GM23338 (cell line): ENCODE data around the gene PHC2. TPM values are rescaled to one million over a fixed set of nuclear protein-coding genes. Genes with fewer than 3 reads are reported as not detected.

Experiments used
- ATAC-seq: fragments of 200-7000 bp; cut with Tn5 transposase; 3 replicates; pipeline ENCODE4 v1.9.1; 2020
- DNase-seq: peaks from one replicate; pipeline ENCODE4 v3.0.0-alpha.2; 2015; ENCODE audit warnings: low spot score
- H2AFZ ChIP-seq: fragments of 200-600 bp; sonication (generic); 2 replicates; pipeline ENCODE4 v1.8.0; 2016; ENCODE audit warnings: antibody characterized with exemption, mild to moderate bottlenecking, moderate library complexity
- H3F3A ChIP-seq: fragments of 200-600 bp; sonication (generic); replicated peaks from 2 replicates; pipeline ENCODE4 v1.8.0; 2017; ENCODE audit warnings: antibody characterized with exemption, mixed run types, low read depth
- H3K27ac ChIP-seq: fragments of 200-600 bp; sonication (generic); 2 replicates; pipeline ENCODE4 v1.6.1; 2016; ENCODE audit warnings: low read depth
- H3K27me3 ChIP-seq: fragments of 200-600 bp; sonication (generic); 2 replicates; pipeline ENCODE4 v1.8.0; 2016; ENCODE audit warnings: mild to moderate bottlenecking, mixed run types, moderate library complexity; ENCODE audit not compliant: insufficient read depth
- H3K36me3 ChIP-seq: fragments of 200-600 bp; sonication (generic); 2 replicates; pipeline ENCODE4 v1.8.0; 2016; ENCODE audit warnings: mild to moderate bottlenecking; ENCODE audit not compliant: insufficient read depth
- H3K4me1 ChIP-seq: fragments of 200-600 bp; sonication (generic); 2 replicates; pipeline ENCODE4 v1.8.0; 2016; ENCODE audit warnings: mild to moderate bottlenecking, moderate library complexity; ENCODE audit not compliant: insufficient read depth
- H3K4me2 ChIP-seq: fragments of 200-600 bp; sonication (generic); 2 replicates; pipeline ENCODE4 v1.7.1; 2017; ENCODE audit warnings: mixed run types
- H3K4me3 ChIP-seq: fragments of 200-600 bp; sonication (generic); 2 replicates; pipeline ENCODE4 v1.6.1; 2016; ENCODE audit warnings: mixed run types
- H3K79me2 ChIP-seq: fragments of 200-600 bp; sonication (generic); replicated peaks from 2 replicates; pipeline ENCODE4 v1.8.0; 2017; ENCODE audit warnings: mild to moderate bottlenecking; ENCODE audit not compliant: insufficient read depth
- H3K9me2 ChIP-seq: fragments of 200-600 bp; sonication (generic); 2 replicates; pipeline ENCODE4 v1.8.0; 2017; ENCODE audit not compliant: insufficient read depth
- H4K20me1 ChIP-seq: fragments of 200-600 bp; sonication (generic); replicated peaks from 2 replicates; pipeline ENCODE4 v1.8.0; 2017; ENCODE audit warnings: mild to moderate bottlenecking; ENCODE audit not compliant: insufficient read depth
- H3K27ac Mint-ChIP-seq: 2 replicates; pipeline ENCODE4 v1.8.0; 2020; ENCODE audit warnings: inconsistent platforms, mild to moderate bottlenecking, moderate library complexity, mixed read lengths
- H3K27me3 Mint-ChIP-seq: 3 replicates; pipeline ENCODE4 v1.8.0; 2022; ENCODE audit warnings: low read depth, mild to moderate bottlenecking, moderate library complexity, mixed read lengths, inconsistent platforms; ENCODE audit not compliant: insufficient read depth, poor library complexity
- H3K36me3 Mint-ChIP-seq: 3 replicates; pipeline ENCODE4 v1.8.0; 2021; ENCODE audit warnings: low read depth, mild to moderate bottlenecking, inconsistent platforms, moderate library complexity, mixed read lengths
- H3K4me1 Mint-ChIP-seq: 3 replicates; pipeline ENCODE4 v1.8.0; 2020; ENCODE audit warnings: mild to moderate bottlenecking, inconsistent platforms, mixed read lengths
- H3K4me3 Mint-ChIP-seq: 3 replicates; pipeline ENCODE4 v1.8.0; 2021; ENCODE audit warnings: moderate library complexity, mild to moderate bottlenecking, inconsistent platforms, mixed read lengths
- H3K9me3 Mint-ChIP-seq: 3 replicates; pipeline ENCODE4 v1.8.0; 2020; ENCODE audit warnings: moderate library complexity, mild to moderate bottlenecking, inconsistent platforms, mixed read lengths
- CREB1 ChIP-seq: fragments of 250-450 bp; sonication (Bioruptor Pico); IDR thresholded peaks from 2 replicates; pipeline ENCODE4 v1.5.0; 2020; ENCODE audit warnings: low read depth, mild to moderate bottlenecking, moderate library complexity
- EZH2 ChIP-seq: fragments of 200-600 bp; sonication (generic); IDR thresholded peaks from one replicate; pipeline ENCODE4 v1.8.0; 2017; ENCODE audit warnings: antibody characterized with exemption, mild to moderate bottlenecking, low read depth; ENCODE audit not compliant: unreplicated experiment
- EZH2phosphoT487 ChIP-seq: fragments of 200-600 bp; sonication (generic); IDR thresholded peaks from one replicate; pipeline ENCODE4 v1.8.1; 2018; ENCODE audit warnings: antibody characterized with exemption; ENCODE audit not compliant: unreplicated experiment
- JUNB ChIP-seq: IDR thresholded peaks from one replicate; pipeline ENCODE4 v1.6.1; 2016; ENCODE audit warnings: antibody characterized with exemption; ENCODE audit not compliant: unreplicated experiment
- NANOG ChIP-seq: IDR thresholded peaks from 2 replicates; pipeline ENCODE4 v1.6.1; 2016; ENCODE audit warnings: antibody characterized with exemption, borderline replicate concordance
- POLR2AphosphoS5 ChIP-seq: IDR thresholded peaks from 2 replicates; pipeline ENCODE4 v1.6.1; 2016; ENCODE audit warnings: antibody characterized with exemption, low read depth
- STAT1 ChIP-seq: IDR thresholded peaks from one replicate; pipeline ENCODE4 v1.6.1; 2016; ENCODE audit warnings: antibody characterized with exemption; ENCODE audit not compliant: unreplicated experiment
- ZNF114 ChIP-seq: fragments of 250-450 bp; sonication (Bioruptor Pico); IDR thresholded peaks from 2 replicates; pipeline ENCODE4 v1.5.0; 2020; ENCODE audit warnings: mild to moderate bottlenecking, moderate library complexity
- ZNF331 ChIP-seq: fragments of 250-450 bp; sonication (Bioruptor Pico); IDR thresholded peaks from 2 replicates; pipeline ENCODE4 v1.5.0; 2020; ENCODE audit warnings: low read depth, mild to moderate bottlenecking, moderate library complexity
- polyA plus RNA-seq: library from polyadenylated mRNA; unstranded; fragments of >200 nt; fragmentation: Nextera tagmentation; extraction: Ambion mirVana; gene quantifications from 2 replicates; pipeline ENCODE4 v1.2.1, GENCODE V29; 2016
- total RNA-seq: library from RNA; depleted of rRNA; stranded (reverse); fragments of >200 nt; shearing (Covaris generic); gene quantifications from 2 replicates; pipeline ENCODE4 v1.2.3, GENCODE V29; 2014
- TF ChIP-seq, protein P1 (sequence below): IDR thresholded peaks from one replicate; pipeline ENCODE4 v1.6.1; 2018; ENCODE audit warnings: antibody characterized with exemption; ENCODE audit not compliant: unreplicated experiment
- TF ChIP-seq, protein P2 (sequence below), 2 experiments: fragments of 200-600 bp in 1 of 2; sonication (generic) in 1 of 2; conservative IDR thresholded peaks; 2 replicates each; pipeline versions ENCODE4 v1.5.1 to v1.6.1; 2016 to 2017; ENCODE audit warnings: antibody characterized with exemption in 2 of 2, low read depth in 2 of 2, mild to moderate bottlenecking in 2 of 2, moderate library complexity in 1 of 2
- TF ChIP-seq, protein P3 (sequence below): fragments of 250-450 bp; sonication (Bioruptor Pico); IDR thresholded peaks from 2 replicates; pipeline ENCODE4 v1.5.0; 2020; ENCODE audit warnings: mild to moderate bottlenecking, moderate library complexity
- TF ChIP-seq, protein P4 (sequence below): IDR thresholded peaks from 2 replicates; pipeline ENCODE4 v1.6.1; 2016; ENCODE audit warnings: antibody characterized with exemption

PHC2 gene
- total and polyA plus RNA-seq, 2 experiments from 2014 or later = 1.7 to 7.3 TPM

DNA sequence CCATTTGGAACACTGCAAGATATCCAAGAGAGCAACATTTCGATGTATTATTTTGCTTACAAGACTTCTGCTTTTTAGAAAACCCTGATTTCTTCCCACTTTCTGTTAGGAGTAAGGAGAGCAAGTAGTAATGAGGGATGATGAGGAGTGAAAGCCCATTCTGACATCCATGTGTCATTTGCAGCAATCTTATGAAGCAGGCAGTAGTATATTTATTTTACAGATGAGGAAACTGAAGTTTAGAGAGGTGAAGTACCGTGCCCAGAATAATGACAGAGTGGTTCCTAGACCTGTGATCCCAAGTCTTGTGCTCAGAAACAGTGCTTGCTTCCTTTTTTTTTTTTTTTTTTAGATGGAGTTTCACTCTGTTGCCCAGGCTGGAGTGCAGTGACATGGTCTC lies 34.4 kb upstream of the PHC2 start:
- Histone ChIP-seq H3K27ac (no peak overlapping the region), H3K4me3 (no peak overlapping the region), H3K4me1 (no peaks in the 10 kb centered on the region; the same call in 1 of the 2 replicates), H3K4me2 (no peak overlapping the region), H3K36me3 (no peaks in the 10 kb centered on the region), H3F3A (no peaks in the 10 kb centered on the region), H2AFZ (no peak overlapping the region), H3K9me2 (no peaks in the 10 kb centered on the region), H4K20me1 (no peaks in the 10 kb centered on the region), H3K27me3 (0 out of 2 replicates have a peak, but pooled peaks cover 3% of the 10 kb centered on the region), H3K79me2 (no peaks in the 10 kb centered on the region)
- ATAC-seq (no peak), DNase-seq (no peak)
- Mint-ChIP-seq H3K36me3 (no peaks in the 10 kb centered on the region), H3K4me1 (no peaks in the 10 kb centered on the region; the same call in 2 of the 3 replicates), H3K4me3 (no peak overlapping the region), H3K27me3 (peaks cover 6% of the 10 kb centered on the region), H3K9me3 (no peaks in the 10 kb centered on the region), H3K27ac (no peak overlapping the region)
- TF ChIP-seq ZNF114 (no peak), NANOG (no peak), EZH2 (no peak), JUNB (no peak), STAT1 (no peak), CREB1 (CRISPR knock-in tag) (no peak), EZH2phosphoT487 (no peak), POLR2AphosphoS5 (no peak), ZNF331 (no peak)
- TF ChIP-seq, protein P1, sequence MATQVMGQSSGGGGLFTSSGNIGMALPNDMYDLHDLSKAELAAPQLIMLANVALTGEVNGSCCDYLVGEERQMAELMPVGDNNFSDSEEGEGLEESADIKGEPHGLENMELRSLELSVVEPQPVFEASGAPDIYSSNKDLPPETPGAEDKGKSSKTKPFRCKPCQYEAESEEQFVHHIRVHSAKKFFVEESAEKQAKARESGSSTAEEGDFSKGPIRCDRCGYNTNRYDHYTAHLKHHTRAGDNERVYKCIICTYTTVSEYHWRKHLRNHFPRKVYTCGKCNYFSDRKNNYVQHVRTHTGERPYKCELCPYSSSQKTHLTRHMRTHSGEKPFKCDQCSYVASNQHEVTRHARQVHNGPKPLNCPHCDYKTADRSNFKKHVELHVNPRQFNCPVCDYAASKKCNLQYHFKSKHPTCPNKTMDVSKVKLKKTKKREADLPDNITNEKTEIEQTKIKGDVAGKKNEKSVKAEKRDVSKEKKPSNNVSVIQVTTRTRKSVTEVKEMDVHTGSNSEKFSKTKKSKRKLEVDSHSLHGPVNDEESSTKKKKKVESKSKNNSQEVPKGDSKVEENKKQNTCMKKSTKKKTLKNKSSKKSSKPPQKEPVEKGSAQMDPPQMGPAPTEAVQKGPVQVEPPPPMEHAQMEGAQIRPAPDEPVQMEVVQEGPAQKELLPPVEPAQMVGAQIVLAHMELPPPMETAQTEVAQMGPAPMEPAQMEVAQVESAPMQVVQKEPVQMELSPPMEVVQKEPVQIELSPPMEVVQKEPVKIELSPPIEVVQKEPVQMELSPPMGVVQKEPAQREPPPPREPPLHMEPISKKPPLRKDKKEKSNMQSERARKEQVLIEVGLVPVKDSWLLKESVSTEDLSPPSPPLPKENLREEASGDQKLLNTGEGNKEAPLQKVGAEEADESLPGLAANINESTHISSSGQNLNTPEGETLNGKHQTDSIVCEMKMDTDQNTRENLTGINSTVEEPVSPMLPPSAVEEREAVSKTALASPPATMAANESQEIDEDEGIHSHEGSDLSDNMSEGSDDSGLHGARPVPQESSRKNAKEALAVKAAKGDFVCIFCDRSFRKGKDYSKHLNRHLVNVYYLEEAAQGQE = no peak
- TF ChIP-seq, protein P2, sequence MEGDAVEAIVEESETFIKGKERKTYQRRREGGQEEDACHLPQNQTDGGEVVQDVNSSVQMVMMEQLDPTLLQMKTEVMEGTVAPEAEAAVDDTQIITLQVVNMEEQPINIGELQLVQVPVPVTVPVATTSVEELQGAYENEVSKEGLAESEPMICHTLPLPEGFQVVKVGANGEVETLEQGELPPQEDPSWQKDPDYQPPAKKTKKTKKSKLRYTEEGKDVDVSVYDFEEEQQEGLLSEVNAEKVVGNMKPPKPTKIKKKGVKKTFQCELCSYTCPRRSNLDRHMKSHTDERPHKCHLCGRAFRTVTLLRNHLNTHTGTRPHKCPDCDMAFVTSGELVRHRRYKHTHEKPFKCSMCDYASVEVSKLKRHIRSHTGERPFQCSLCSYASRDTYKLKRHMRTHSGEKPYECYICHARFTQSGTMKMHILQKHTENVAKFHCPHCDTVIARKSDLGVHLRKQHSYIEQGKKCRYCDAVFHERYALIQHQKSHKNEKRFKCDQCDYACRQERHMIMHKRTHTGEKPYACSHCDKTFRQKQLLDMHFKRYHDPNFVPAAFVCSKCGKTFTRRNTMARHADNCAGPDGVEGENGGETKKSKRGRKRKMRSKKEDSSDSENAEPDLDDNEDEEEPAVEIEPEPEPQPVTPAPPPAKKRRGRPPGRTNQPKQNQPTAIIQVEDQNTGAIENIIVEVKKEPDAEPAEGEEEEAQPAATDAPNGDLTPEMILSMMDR (conservative IDR thresholded peaks at IDR 0.05; ENCODE audit: low read depth in 2 of 2) = no peak
- TF ChIP-seq, protein P3, sequence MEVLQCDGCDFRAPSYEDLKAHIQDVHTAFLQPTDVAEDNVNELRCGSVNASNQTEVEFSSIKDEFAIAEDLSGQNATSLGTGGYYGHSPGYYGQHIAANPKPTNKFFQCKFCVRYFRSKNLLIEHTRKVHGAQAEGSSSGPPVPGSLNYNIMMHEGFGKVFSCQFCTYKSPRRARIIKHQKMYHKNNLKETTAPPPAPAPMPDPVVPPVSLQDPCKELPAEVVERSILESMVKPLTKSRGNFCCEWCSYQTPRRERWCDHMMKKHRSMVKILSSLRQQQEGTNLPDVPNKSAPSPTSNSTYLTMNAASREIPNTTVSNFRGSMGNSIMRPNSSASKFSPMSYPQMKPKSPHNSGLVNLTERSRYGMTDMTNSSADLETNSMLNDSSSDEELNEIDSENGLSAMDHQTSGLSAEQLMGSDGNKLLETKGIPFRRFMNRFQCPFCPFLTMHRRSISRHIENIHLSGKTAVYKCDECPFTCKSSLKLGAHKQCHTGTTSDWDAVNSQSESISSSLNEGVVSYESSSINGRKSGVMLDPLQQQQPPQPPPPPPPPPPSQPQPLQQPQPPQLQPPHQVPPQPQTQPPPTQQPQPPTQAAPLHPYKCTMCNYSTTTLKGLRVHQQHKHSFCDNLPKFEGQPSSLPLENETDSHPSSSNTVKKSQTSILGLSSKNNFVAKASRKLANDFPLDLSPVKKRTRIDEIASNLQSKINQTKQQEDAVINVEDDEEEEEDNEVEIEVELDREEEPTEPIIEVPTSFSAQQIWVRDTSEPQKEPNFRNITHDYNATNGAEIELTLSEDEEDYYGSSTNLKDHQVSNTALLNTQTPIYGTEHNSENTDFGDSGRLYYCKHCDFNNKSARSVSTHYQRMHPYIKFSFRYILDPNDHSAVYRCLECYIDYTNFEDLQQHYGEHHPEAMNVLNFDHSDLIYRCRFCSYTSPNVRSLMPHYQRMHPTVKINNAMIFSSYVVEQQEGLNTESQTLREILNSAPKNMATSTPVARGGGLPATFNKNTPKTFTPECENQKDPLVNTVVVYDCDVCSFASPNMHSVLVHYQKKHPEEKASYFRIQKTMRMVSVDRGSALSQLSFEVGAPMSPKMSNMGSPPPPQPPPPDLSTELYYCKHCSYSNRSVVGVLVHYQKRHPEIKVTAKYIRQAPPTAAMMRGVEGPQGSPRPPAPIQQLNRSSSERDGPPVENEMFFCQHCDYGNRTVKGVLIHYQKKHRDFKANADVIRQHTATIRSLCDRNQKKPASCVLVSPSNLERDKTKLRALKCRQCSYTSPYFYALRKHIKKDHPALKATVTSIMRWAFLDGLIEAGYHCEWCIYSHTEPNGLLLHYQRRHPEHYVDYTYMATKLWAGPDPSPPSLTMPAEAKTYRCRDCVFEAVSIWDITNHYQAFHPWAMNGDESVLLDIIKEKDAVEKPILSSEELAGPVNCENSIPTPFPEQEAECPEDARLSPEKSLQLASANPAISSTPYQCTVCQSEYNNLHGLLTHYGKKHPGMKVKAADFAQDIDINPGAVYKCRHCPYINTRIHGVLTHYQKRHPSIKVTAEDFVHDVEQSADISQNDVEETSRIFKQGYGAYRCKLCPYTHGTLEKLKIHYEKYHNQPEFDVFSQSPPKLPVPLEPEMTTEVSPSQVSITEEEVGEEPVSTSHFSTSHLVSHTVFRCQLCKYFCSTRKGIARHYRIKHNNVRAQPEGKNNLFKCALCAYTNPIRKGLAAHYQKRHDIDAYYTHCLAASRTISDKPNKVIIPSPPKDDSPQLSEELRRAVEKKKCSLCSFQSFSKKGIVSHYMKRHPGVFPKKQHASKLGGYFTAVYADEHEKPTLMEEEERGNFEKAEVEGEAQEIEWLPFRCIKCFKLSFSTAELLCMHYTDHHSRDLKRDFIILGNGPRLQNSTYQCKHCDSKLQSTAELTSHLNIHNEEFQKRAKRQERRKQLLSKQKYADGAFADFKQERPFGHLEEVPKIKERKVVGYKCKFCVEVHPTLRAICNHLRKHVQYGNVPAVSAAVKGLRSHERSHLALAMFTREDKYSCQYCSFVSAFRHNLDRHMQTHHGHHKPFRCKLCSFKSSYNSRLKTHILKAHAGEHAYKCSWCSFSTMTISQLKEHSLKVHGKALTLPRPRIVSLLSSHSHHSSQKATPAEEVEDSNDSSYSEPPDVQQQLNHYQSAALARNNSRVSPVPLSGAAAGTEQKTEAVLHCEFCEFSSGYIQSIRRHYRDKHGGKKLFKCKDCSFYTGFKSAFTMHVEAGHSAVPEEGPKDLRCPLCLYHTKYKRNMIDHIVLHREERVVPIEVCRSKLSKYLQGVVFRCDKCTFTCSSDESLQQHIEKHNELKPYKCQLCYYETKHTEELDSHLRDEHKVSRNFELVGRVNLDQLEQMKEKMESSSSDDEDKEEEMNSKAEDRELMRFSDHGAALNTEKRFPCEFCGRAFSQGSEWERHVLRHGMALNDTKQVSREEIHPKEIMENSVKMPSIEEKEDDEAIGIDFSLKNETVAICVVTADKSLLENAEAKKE (CRISPR knock-in tag) = no peak
- TF ChIP-seq, protein P4, sequence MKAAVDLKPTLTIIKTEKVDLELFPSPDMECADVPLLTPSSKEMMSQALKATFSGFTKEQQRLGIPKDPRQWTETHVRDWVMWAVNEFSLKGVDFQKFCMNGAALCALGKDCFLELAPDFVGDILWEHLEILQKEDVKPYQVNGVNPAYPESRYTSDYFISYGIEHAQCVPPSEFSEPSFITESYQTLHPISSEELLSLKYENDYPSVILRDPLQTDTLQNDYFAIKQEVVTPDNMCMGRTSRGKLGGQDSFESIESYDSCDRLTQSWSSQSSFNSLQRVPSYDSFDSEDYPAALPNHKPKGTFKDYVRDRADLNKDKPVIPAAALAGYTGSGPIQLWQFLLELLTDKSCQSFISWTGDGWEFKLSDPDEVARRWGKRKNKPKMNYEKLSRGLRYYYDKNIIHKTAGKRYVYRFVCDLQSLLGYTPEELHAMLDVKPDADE = no peak
